Calu3 (cell line): ENCODE measurements around the gene RHOBTB1. TPM values are rescaled to one million over a fixed set of nuclear protein-coding genes. Genes with fewer than 3 reads are reported as not detected.

Source experiments
- BruUV-seq: library from RNA; stranded (reverse); fragments of 400-500 nt; replicated peaks from 2 replicates; lab custom pipeline; 2021; lab: Mats Ljungman, UMichigan
- CTCF ChIA-PET: fragments of 300-600 bp; sonication (Branson Sonifier 250); formaldehyde crosslinking; loops from one replicate; lab custom pipeline; 2022; ENCODE audit warnings: antibody characterized with exemption; lab: Charles Lee
- DNase-seq: peaks from one replicate; pipeline ENCODE4 v3.0.0; 2022
- H3K27ac Mint-ChIP-seq: one replicate; pipeline ENCODE4 v1.8.0; 2022; ENCODE audit warnings: mixed read lengths; ENCODE audit not compliant: unreplicated experiment
- H3K27me3 Mint-ChIP-seq: one replicate; pipeline ENCODE4 v1.8.0; 2022; ENCODE audit warnings: mixed read lengths; ENCODE audit not compliant: unreplicated experiment
- H3K36me3 Mint-ChIP-seq: one replicate; pipeline ENCODE4 v1.8.0; 2022; ENCODE audit warnings: mild to moderate bottlenecking, moderate library complexity, mixed read lengths; ENCODE audit not compliant: insufficient read depth, unreplicated experiment
- H3K4me1 Mint-ChIP-seq: one replicate; pipeline ENCODE4 v1.8.0; 2022; ENCODE audit warnings: mild to moderate bottlenecking, low read depth, mixed read lengths; ENCODE audit not compliant: unreplicated experiment
- H3K4me3 Mint-ChIP-seq: one replicate; pipeline ENCODE4 v1.8.0; 2022; ENCODE audit warnings: mild to moderate bottlenecking, low read depth, moderate library complexity, mixed read lengths; ENCODE audit not compliant: unreplicated experiment
- H3K9me3 Mint-ChIP-seq: one replicate; pipeline ENCODE4 v1.8.0; 2022; ENCODE audit warnings: low read depth, mixed read lengths; ENCODE audit not compliant: unreplicated experiment
- intact Hi-C: fragments of 100-400 bp; cut with micrococcal nuclease; formaldehyde crosslinking; loops from one replicate; pipeline ENCODE4 v1.10.0; 2022; ENCODE audit not compliant: unreplicated experiment
- total RNA-seq: library from RNA; stranded (reverse); gene quantifications from 2 replicates; pipeline ENCODE4 v1.2.3, GENCODE V29; 2022
- TF ChIP-seq, protein P1 (sequence below): fragments of 200-600 bp; IDR thresholded peaks from one replicate; pipeline ENCODE4 v1.8.0; 2022; ENCODE audit warnings: antibody characterized with exemption; ENCODE audit not compliant: unreplicated experiment

Gene RHOBTB1
- total RNA-seq, 1 experiment from 2014 or later = 9.8 TPM

- H3K27me3 Mint-ChIP-seq = no peaks in the 10 kb centered on the region
- no peaks in the 10 kb centered on the region for H3K9me3 Mint-ChIP-seq
- no peaks in the 10 kb centered on the region for H3K4me1 Mint-ChIP-seq
- no peak overlapping the region for H3K4me3 Mint-ChIP-seq
- CTCF ChIA-PET = no interaction called here
- no peak overlapping the region for H3K27ac Mint-ChIP-seq
- TF ChIP-seq, protein P1, sequence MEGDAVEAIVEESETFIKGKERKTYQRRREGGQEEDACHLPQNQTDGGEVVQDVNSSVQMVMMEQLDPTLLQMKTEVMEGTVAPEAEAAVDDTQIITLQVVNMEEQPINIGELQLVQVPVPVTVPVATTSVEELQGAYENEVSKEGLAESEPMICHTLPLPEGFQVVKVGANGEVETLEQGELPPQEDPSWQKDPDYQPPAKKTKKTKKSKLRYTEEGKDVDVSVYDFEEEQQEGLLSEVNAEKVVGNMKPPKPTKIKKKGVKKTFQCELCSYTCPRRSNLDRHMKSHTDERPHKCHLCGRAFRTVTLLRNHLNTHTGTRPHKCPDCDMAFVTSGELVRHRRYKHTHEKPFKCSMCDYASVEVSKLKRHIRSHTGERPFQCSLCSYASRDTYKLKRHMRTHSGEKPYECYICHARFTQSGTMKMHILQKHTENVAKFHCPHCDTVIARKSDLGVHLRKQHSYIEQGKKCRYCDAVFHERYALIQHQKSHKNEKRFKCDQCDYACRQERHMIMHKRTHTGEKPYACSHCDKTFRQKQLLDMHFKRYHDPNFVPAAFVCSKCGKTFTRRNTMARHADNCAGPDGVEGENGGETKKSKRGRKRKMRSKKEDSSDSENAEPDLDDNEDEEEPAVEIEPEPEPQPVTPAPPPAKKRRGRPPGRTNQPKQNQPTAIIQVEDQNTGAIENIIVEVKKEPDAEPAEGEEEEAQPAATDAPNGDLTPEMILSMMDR = no peak
- H3K36me3 Mint-ChIP-seq = no peaks in the 10 kb centered on the region
- no peak for DNase-seq
- intact Hi-C loops = no loop called here
- BruUV-seq = no TSS peak
Measured at GRCh38 chr10:60878224-60878623, 65.8 kb downstream of the RHOBTB1 start.

DNA sequence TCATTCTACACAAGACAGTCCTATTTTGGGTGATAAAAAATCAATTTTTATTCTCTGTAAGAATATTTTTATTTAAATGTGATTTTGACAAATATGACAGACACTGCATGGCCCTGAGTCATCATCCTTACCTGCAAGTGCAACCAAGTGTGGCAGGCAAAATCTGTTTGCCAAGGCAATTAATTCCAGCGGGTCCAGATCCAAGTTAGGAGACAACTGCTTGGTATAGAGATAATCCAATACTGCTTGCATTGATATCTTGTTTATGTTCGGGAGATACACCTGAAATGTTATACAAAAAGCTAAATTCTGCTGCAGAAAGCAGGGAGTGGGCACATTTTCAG is 66.2 kb downstream of the RHOBTB1 start:
- no TSS peak for BruUV-seq
- Mint-ChIP-seq H3K27me3 (no peaks in the 10 kb centered on the region), H3K36me3 (no peaks in the 10 kb centered on the region), H3K4me1 (no peaks in the 10 kb centered on the region), H3K9me3 (no peaks in the 10 kb centered on the region), H3K27ac (no peak overlapping the region), H3K4me3 (no peak overlapping the region)
- no peak for DNase-seq
- TF ChIP-seq, protein P1 = no peak
- CTCF ChIA-PET = no interaction called here
- intact Hi-C loops = no loop called here

DNA sequence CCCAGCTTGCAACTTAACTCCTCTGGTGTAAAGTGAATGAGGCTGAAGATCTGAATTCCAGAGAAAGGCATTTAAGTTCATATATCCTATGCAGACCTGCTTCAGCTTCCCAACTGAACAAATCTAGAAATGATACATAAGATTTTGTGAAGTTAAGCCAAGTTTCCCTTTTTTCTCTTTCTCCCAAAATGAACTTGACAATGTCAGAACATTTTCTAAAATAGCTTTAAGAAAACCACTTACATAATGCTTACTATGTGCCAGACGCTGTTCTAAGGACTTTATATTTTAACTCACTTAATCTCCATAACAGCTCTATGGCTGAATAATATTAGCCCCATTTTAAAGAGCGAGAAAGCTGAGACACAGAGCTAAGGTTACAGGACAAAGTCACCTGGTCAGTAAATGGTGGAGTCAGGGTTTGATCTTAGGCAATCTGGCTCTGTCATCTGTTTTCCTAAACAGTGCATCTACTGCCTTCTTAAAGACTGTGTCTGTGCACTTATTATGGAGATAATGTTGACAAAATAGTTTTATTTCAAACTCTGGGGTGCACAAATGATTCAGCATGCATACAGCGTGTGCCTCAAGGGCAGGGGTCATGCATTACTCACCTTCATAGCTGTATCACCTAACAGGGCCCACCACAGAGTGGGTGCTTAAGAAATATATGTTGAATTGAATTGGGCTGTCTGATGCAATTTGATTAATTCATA is 66.8 kb downstream of the RHOBTB1 start:
- no peaks in the 10 kb centered on the region for H3K4me1 Mint-ChIP-seq

GRCh38 chr10:60873758-60874157 is 70.2 kb downstream of the RHOBTB1 start:
- no peaks in the 10 kb centered on the region for H3K4me1 Mint-ChIP-seq
- intact Hi-C loops = no loop called here
- H3K27ac Mint-ChIP-seq = no peak overlapping the region
- H3K4me3 Mint-ChIP-seq = no peak overlapping the region
- CTCF ChIA-PET = no interaction called here
- BruUV-seq = no TSS peak
- no peak for DNase-seq
- H3K36me3 Mint-ChIP-seq = no peaks in the 10 kb centered on the region
- H3K27me3 Mint-ChIP-seq = no peaks in the 10 kb centered on the region
- no peaks in the 10 kb centered on the region for H3K9me3 Mint-ChIP-seq
- TF ChIP-seq, protein P1 = no peak

More for the DNA sequence above, 66.8 kb downstream of the RHOBTB1 start:
- no peaks in the 10 kb centered on the region for H3K27me3 Mint-ChIP-seq
- H3K9me3 Mint-ChIP-seq = no peaks in the 10 kb centered on the region
- no peaks in the 10 kb centered on the region for H3K36me3 Mint-ChIP-seq
- no peak overlapping the region for H3K4me3 Mint-ChIP-seq
- intact Hi-C loops = no loop called here
- TF ChIP-seq, protein P1 = no peak
- no peak overlapping the region for H3K27ac Mint-ChIP-seq
- CTCF ChIA-PET = no interaction called here
- BruUV-seq = no TSS peak
- no peak for DNase-seq
